Vagina (tissue), 2 donors: ENCODE data around the gene CDK14. TPM values are rescaled to one million over a fixed set of nuclear protein-coding genes. Genes with fewer than 3 reads are reported as not detected.
"Not testable (repeated sequence)": the region's sequence is repeated elsewhere in the genome, so short reads cannot be mapped to it uniquely, and the experiment has no call there.

Experiments
- DNase-seq, 2 donors: peaks; one replicate each; pipeline ENCODE4 v3.0.0-alpha.2; 2017; ENCODE audit errors: extremely low spot score in 2 of 2
- H3K27ac ChIP-seq: fragments of 200-600 bp; sonication (generic); one replicate; pipeline ENCODE4 v1.5.1; 2019
- H3K27me3 ChIP-seq: fragments of 200-600 bp; sonication (generic); one replicate; pipeline ENCODE4 v1.5.1; 2019
- H3K36me3 ChIP-seq, 2 donors: fragments of 200-600 bp; sonication (generic); one replicate each; pipeline ENCODE4 v1.5.1; 2017 to 2019
- H3K4me1 ChIP-seq: fragments of 200-600 bp; sonication (generic); one replicate; pipeline ENCODE4 v1.5.1; 2019
- H3K4me3 ChIP-seq, 2 donors: fragments of 200-600 bp; sonication (generic); 1 replicate in 1 of 2; 2 replicates in 1 of 2; pipeline ENCODE4 v1.5.1; 2016 to 2019
- H3K9me3 ChIP-seq: fragments of 200-600 bp; sonication (generic); one replicate; pipeline ENCODE4 v1.5.1; 2019
- POLR2A ChIP-seq, 2 donors: fragments of 450-650 bp; IDR thresholded peaks; one replicate each; pipeline ENCODE4 v1.6.1; 2017; ENCODE audit warnings: antibody characterized with exemption in 2 of 2, mild to moderate bottlenecking in 2 of 2, moderate library complexity in 2 of 2
- POLR2AphosphoS5 ChIP-seq, 2 donors: sonication (generic); formaldehyde crosslinking; IDR thresholded peaks; one replicate each; pipeline ENCODE4 v1.9.0; 2017; ENCODE audit warnings: antibody characterized with exemption in 2 of 2, mild to moderate bottlenecking in 2 of 2, low read depth in 1 of 2; ENCODE audit not compliant: insufficient read depth in 1 of 2
- intact Hi-C: fragments of 100-400 bp; cut with DNase I; formaldehyde crosslinking; loops from one replicate; pipeline ENCODE4 v1.15.1; 2023
- total RNA-seq: library from RNA; depleted of rRNA; stranded (reverse); fragments of >200 nt; gene quantifications from one replicate; pipeline ENCODE4 v1.2.3, GENCODE V29; 2016
- TF ChIP-seq, protein P1 (sequence below), 3 experiments: fragments of 450-650 bp in 2 of 3; fragments of 200-600 bp in 1 of 3; sonication (generic) in 1 of 3; IDR thresholded peaks; one replicate each; pipeline ENCODE4 v1.5.1; 2017 to 2019; ENCODE audit warnings: antibody characterized with exemption in 3 of 3, mild to moderate bottlenecking in 2 of 3, moderate library complexity in 2 of 3

The CDK14 gene
- total RNA-seq, 1 donor from 2014 or later, result 21.6 TPM

- intact Hi-C loops, result no loop called here
- no peak overlapping the region for H3K27ac ChIP-seq
- peaks cover 14% of the 10 kb centered on the region for H3K4me1 ChIP-seq
- TF ChIP-seq POLR2AphosphoS5 (IDR thresholded peaks at IDR 0.05; ENCODE audit: insufficient read depth in 1 of 2, low read depth in 1 of 2) (no peak), POLR2A (IDR thresholded peaks at IDR 0.05) (no peak)
- TF ChIP-seq, protein P1, sequence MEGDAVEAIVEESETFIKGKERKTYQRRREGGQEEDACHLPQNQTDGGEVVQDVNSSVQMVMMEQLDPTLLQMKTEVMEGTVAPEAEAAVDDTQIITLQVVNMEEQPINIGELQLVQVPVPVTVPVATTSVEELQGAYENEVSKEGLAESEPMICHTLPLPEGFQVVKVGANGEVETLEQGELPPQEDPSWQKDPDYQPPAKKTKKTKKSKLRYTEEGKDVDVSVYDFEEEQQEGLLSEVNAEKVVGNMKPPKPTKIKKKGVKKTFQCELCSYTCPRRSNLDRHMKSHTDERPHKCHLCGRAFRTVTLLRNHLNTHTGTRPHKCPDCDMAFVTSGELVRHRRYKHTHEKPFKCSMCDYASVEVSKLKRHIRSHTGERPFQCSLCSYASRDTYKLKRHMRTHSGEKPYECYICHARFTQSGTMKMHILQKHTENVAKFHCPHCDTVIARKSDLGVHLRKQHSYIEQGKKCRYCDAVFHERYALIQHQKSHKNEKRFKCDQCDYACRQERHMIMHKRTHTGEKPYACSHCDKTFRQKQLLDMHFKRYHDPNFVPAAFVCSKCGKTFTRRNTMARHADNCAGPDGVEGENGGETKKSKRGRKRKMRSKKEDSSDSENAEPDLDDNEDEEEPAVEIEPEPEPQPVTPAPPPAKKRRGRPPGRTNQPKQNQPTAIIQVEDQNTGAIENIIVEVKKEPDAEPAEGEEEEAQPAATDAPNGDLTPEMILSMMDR (IDR thresholded peaks at IDR 0.05), result no peak
- no peak for DNase-seq
- no peaks in the 10 kb centered on the region for H3K9me3 ChIP-seq
- H3K36me3 ChIP-seq, result no peaks in the 10 kb centered on the region
- H3K27me3 ChIP-seq, result no peaks in the 10 kb centered on the region
- H3K4me3 ChIP-seq, result no peak overlapping the region
Observed at GRCh38 chr7:91168871-91169829, 573.0 kb downstream of the CDK14 start.

DNA sequence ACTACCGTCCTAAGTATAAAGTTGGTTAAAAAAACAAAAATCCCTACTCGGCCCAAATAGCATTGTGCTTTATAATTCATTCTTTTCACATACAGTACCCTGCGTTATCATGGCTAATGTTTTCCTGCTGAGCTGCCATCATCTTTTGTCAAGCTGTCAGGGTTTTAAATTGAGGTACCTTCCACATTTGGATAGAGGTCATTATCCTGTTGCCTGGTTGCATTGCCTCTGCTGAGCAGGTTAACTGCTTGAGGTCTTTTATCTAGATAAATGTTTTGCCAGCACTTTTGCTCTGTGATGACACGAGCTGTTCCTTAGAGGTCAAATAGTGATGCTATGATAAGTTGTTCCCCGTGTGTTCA, 573.7 kb downstream of the CDK14 start:
- Histone ChIP-seq H3K36me3 (no peaks in the 10 kb centered on the region), H3K4me1 (peaks cover 8% of the 10 kb centered on the region), H3K27ac (no peak overlapping the region), H3K9me3 (no peaks in the 10 kb centered on the region), H3K4me3 (no peak overlapping the region), H3K27me3 (no peaks in the 10 kb centered on the region)
- no peak for DNase-seq
- intact Hi-C loops, result no loop called here
- no peak for TF ChIP-seq POLR2AphosphoS5 (IDR thresholded peaks at IDR 0.05; ENCODE audit: insufficient read depth in 1 of 2, low read depth in 1 of 2)
- no peak for TF ChIP-seq POLR2A (IDR thresholded peaks at IDR 0.05)
- TF ChIP-seq, protein P1 (IDR thresholded peaks at IDR 0.05), result no peak

- DNase-seq, H3K9me3 ChIP-seq, H3K4me1 ChIP-seq, H3K4me3 ChIP-seq, H3K27ac ChIP-seq, H3K27me3 ChIP-seq, H3K36me3 ChIP-seq, intact Hi-C loops: not testable (repeated sequence)
Observed at GRCh38 chr7:91173265-91173664, 577.1 kb downstream of the CDK14 start.

DNA sequence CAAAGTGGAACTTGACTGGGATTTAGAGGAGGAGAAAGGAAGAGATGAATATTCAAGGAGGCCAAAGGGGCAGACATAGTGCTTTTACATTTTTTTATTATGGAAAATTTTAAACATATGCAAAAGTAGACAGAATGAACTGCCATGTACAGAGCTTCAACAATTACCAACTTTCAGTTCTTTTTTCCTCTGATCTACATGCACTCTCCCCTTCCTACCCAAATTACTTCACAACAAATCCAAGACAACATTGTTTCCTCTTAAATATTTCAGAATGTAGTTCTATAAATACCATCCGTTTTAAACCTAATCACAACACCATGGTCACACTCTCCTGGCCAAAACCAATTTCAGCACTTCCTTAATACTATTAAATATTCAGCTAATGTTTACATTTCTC, 584.6 kb downstream of the CDK14 start:
- DNase-seq, result no peak
- Histone ChIP-seq H3K4me1 (peaks cover 6% of the 10 kb centered on the region), H3K9me3 (no peaks in the 10 kb centered on the region), H3K27me3 (no peaks in the 10 kb centered on the region), H3K27ac (no peak overlapping the region), H3K4me3 (no peak overlapping the region), H3K36me3 (no peaks in the 10 kb centered on the region)
- intact Hi-C loops, result no loop called here
- TF ChIP-seq POLR2A (IDR thresholded peaks at IDR 0.05) (no peak), POLR2AphosphoS5 (IDR thresholded peaks at IDR 0.05; ENCODE audit: insufficient read depth in 1 of 2, low read depth in 1 of 2) (no peak)
- TF ChIP-seq, protein P1 (IDR thresholded peaks at IDR 0.05), result no peak

GRCh38 chr7:91181949-91182348, 585.8 kb downstream of the CDK14 start:
- intact Hi-C loops, result no loop called here
- Histone ChIP-seq H3K4me1 (peaks cover 6% of the 10 kb centered on the region), H3K27me3 (no peaks in the 10 kb centered on the region), H3K36me3 (no peaks in the 10 kb centered on the region), H3K9me3 (no peaks in the 10 kb centered on the region), H3K27ac (no peak overlapping the region), H3K4me3 (no peak overlapping the region)
- no peak for DNase-seq
- TF ChIP-seq, protein P1 (IDR thresholded peaks at IDR 0.05), result no peak
- TF ChIP-seq POLR2AphosphoS5 (IDR thresholded peaks at IDR 0.05; ENCODE audit: insufficient read depth in 1 of 2, low read depth in 1 of 2) (no peak), POLR2A (IDR thresholded peaks at IDR 0.05) (no peak)
